GM12865 (cell line): ENCODE data around the gene SEL1L.

Experiments
- DNase-seq: peaks from one replicate; pipeline ENCODE4 v3.0.0; 2010; ENCODE audit warnings: low read depth
- H3K4me3 ChIP-seq: 2 replicates; pipeline ENCODE4 v1.5.1; 2011; ENCODE audit warnings: mild to moderate bottlenecking, low read depth, low read length, control low read depth
- TF ChIP-seq, protein P1 (sequence below): IDR thresholded peaks from 2 replicates; pipeline ENCODE4 v1.5.1; 2011; ENCODE audit warnings: low read length, control low read depth, low read depth, inconsistent platforms; ENCODE audit not compliant: insufficient read depth; ENCODE audit errors: missing control alignments

SEL1L gene

GRCh38 chr14:81436296-81437138, 97.1 kb downstream of the SEL1L start:
- DNase-seq, result no peak
- TF ChIP-seq, protein P1, sequence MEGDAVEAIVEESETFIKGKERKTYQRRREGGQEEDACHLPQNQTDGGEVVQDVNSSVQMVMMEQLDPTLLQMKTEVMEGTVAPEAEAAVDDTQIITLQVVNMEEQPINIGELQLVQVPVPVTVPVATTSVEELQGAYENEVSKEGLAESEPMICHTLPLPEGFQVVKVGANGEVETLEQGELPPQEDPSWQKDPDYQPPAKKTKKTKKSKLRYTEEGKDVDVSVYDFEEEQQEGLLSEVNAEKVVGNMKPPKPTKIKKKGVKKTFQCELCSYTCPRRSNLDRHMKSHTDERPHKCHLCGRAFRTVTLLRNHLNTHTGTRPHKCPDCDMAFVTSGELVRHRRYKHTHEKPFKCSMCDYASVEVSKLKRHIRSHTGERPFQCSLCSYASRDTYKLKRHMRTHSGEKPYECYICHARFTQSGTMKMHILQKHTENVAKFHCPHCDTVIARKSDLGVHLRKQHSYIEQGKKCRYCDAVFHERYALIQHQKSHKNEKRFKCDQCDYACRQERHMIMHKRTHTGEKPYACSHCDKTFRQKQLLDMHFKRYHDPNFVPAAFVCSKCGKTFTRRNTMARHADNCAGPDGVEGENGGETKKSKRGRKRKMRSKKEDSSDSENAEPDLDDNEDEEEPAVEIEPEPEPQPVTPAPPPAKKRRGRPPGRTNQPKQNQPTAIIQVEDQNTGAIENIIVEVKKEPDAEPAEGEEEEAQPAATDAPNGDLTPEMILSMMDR, result no peak
- H3K4me3 ChIP-seq, result no peak overlapping the region

- H3K4me3 ChIP-seq, result no peak overlapping the region
- DNase-seq, result no peak
- TF ChIP-seq, protein P1, result no peak
These were observed 98.0 kb downstream of the SEL1L start for GRCh38 chr14:81435391-81436295.

GRCh38 chr14:81435048-81435390, 98.6 kb downstream of the SEL1L start:
- H3K4me3 ChIP-seq, result no peak overlapping the region
- no peak for DNase-seq
- TF ChIP-seq, protein P1, result no peak

DNA sequence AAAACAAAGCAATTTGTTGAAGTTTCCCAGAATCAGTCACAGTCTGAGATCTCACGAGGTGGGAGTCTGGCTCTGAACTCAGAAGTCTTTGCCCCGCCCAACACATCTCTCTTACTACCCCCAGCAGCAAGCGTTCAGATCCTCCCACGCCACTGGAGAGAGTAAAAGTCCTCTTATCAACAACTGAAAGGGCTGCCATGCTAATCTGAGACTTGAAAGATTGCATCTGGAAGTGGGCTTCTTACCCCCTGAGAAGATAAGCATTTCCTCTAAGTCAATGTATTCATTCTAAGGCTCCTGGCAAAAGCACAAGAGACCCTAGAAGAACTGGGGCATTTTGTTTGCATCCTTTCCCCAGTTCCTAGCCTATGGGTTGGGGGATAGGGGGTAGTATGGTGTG, 99.4 kb downstream of the SEL1L start:
- H3K4me3 ChIP-seq, result no peak overlapping the region
- no peak for DNase-seq
- TF ChIP-seq, protein P1, result no peak

- no peak overlapping the region for H3K4me3 ChIP-seq
- TF ChIP-seq, protein P1, result no peak
- no peak for DNase-seq
These were observed 100.3 kb downstream of the SEL1L start for GRCh38 chr14:81433378-81433777.

- TF ChIP-seq, protein P1, result no peak
- DNase-seq, result no peak
- H3K4me3 ChIP-seq, result no peak overlapping the region
These were observed 101.4 kb downstream of the SEL1L start for GRCh38 chr14:81432219-81432661.
